Activated naive CD4-positive, alpha-beta T cell treated with anti-CD3 and anti-CD28 coated beads for 36 hours (primary cell): Measurements from ENCODE around the gene ZNF33B. TPM values are rescaled to one million over a fixed set of nuclear protein-coding genes. Genes with fewer than 3 reads are reported as not detected.

Source experiments
- CTCF ChIA-PET: fragments of 350-600 bp; sonication (Branson Sonifier 250); formaldehyde crosslinking; loops from one replicate; lab custom pipeline; 2021; ENCODE audit warnings: antibody characterized with exemption; lab: Charles Lee
- DNase-seq: peaks from one replicate; pipeline ENCODE4 v3.0.0-alpha.2; 2020
- H3K27ac Mint-ChIP-seq: one replicate; pipeline ENCODE4 v1.8.0; 2021; ENCODE audit warnings: mild to moderate bottlenecking, mixed read lengths
- H3K27me3 Mint-ChIP-seq: one replicate; pipeline ENCODE4 v1.8.0; 2021; ENCODE audit warnings: low read depth, mixed read lengths
- H3K36me3 Mint-ChIP-seq: one replicate; pipeline ENCODE4 v1.8.0; 2021; ENCODE audit warnings: low read depth, mixed read lengths
- H3K4me1 Mint-ChIP-seq: one replicate; pipeline ENCODE4 v1.8.0; 2021; ENCODE audit warnings: low read depth, mixed read lengths
- H3K4me3 Mint-ChIP-seq: one replicate; pipeline ENCODE4 v1.8.0; 2021; ENCODE audit warnings: mild to moderate bottlenecking, moderate library complexity, mixed read lengths
- H3K9me3 Mint-ChIP-seq: one replicate; pipeline ENCODE4 v1.8.0; 2021; ENCODE audit warnings: mixed read lengths
- intact Hi-C: fragments of 100-400 bp; cut with micrococcal nuclease; formaldehyde crosslinking; loops from one replicate; pipeline ENCODE4 v1.15.1; 2023
- total RNA-seq, 2 experiments: library from RNA; stranded (reverse); gene quantifications; one replicate each; pipeline ENCODE4 v1.2.3, GENCODE V29; 2021

Gene ZNF33B
- total RNA-seq, 2 experiments from 2014 or later, result 10.4 to 14.8 TPM

- no peak overlapping the region for H3K27ac Mint-ChIP-seq
- H3K9me3 Mint-ChIP-seq, result peaks cover 15% of the 10 kb centered on the region
- no peak overlapping the region for H3K4me3 Mint-ChIP-seq
- DNase-seq, result no peak
- CTCF ChIA-PET, result no interaction called here
- no peaks in the 10 kb centered on the region for H3K27me3 Mint-ChIP-seq
- intact Hi-C loops, result loop anchor here (5.0 to 10.0 kb wide), 3 partner anchors 232 to 1435 kb away; partner anchors contain the start of gene BMS1
- H3K36me3 Mint-ChIP-seq, result peaks cover 53% of the 10 kb centered on the region
- peaks cover 42% of the 10 kb centered on the region for H3K4me1 Mint-ChIP-seq
Measured at GRCh38 chr10:42549851-42550250, 88.5 kb downstream of the ZNF33B start.

- no peak for DNase-seq
- H3K27me3 Mint-ChIP-seq, result no peaks in the 10 kb centered on the region
- peaks cover 68% of the 10 kb centered on the region for H3K36me3 Mint-ChIP-seq
- intact Hi-C loops, result loop anchor here (10.0 kb wide), 1 partner anchor 373 kb away; no protein-coding TSS in a partner anchor
- H3K4me3 Mint-ChIP-seq, result no peak overlapping the region
- H3K27ac Mint-ChIP-seq, result no peak overlapping the region
- H3K9me3 Mint-ChIP-seq, result peaks cover 24% of the 10 kb centered on the region
- peaks cover 41% of the 10 kb centered on the region for H3K4me1 Mint-ChIP-seq
- CTCF ChIA-PET, result no interaction called here
Measured at GRCh38 chr10:42548254-42548653, 90.1 kb downstream of the ZNF33B start.

- Mint-ChIP-seq H3K27ac (no peak overlapping the region), H3K36me3 (peaks cover 80% of the 10 kb centered on the region), H3K27me3 (no peaks in the 10 kb centered on the region), H3K4me3 (no peak overlapping the region), H3K4me1 (peaks cover 21% of the 10 kb centered on the region), H3K9me3 (peaks cover 43% of the 10 kb centered on the region)
- intact Hi-C loops, result loop anchor here (10.0 kb wide), 1 partner anchor 370 kb away; no protein-coding TSS in a partner anchor
- no peak for DNase-seq
- CTCF ChIA-PET, result no interaction called here
Measured at GRCh38 chr10:42544945-42545344, 93.4 kb downstream of the ZNF33B start.

- Mint-ChIP-seq H3K4me3 (no peak overlapping the region), H3K27ac (no peak overlapping the region), H3K27me3 (no peaks in the 10 kb centered on the region), H3K4me1 (peaks cover 17% of the 10 kb centered on the region), H3K9me3 (peaks cover 41% of the 10 kb centered on the region), H3K36me3 (peaks cover 81% of the 10 kb centered on the region)
- no peak for DNase-seq
- intact Hi-C loops, result loop anchor here (10.0 kb wide), 1 partner anchor 369 kb away; no protein-coding TSS in a partner anchor
- CTCF ChIA-PET, result no interaction called here
Measured at GRCh38 chr10:42543840-42544372, 94.5 kb downstream of the ZNF33B start.

Other genes with a start within 250 kb of the ZNF33B start
- gene BMS1, start 144.2 kb upstream of the ZNF33B start, total RNA-seq, result 10 to 100 TPM; 21.4 to 21.6 TPM